ENCODE results near the gene RABL2A. TPM values are rescaled to one million over a fixed set of nuclear protein-coding genes. Genes with fewer than 3 reads are reported as not detected.
"Not testable (repeated sequence)": the region's sequence is repeated elsewhere in the genome, so short reads cannot be mapped to it uniquely, and the experiment has no call there.

The RABL2A gene
- polyA plus RNA-seq, 1 experiment, result 13.8 TPM

GRCh38 chr2:113597572-113597971, 29.5 kb upstream of the RABL2A start:
- H3K4me3 ChIP-seq (ENCODE audit: low read depth, low read length); H3K36me3 ChIP-seq (ENCODE audit: control insufficient read depth, insufficient read depth, low read length); POLR2A ChIA-PET; CTCF ChIA-PET; H3K27me3 ChIP-seq (ENCODE audit: control insufficient read depth, insufficient read depth, low read length); DNase-seq (ENCODE audit: low read depth): not testable (repeated sequence)

- DNase-seq (ENCODE audit: low read depth); CTCF ChIA-PET; POLR2A ChIA-PET: not testable (repeated sequence)
Observed at GRCh38 chr2:113598180-113598579, 28.9 kb upstream of the RABL2A start.

GRCh38 chr2:113598738-113599137, 28.3 kb upstream of the RABL2A start:
- H3K4me3 ChIP-seq (ENCODE audit: low read depth, low read length); DNase-seq (ENCODE audit: low read depth); POLR2A ChIA-PET; H3K36me3 ChIP-seq (ENCODE audit: control insufficient read depth, insufficient read depth, low read length); H3K27me3 ChIP-seq (ENCODE audit: control insufficient read depth, insufficient read depth, low read length); CTCF ChIA-PET: not testable (repeated sequence)

More at GRCh38 chr2:113598180-113598579, 28.9 kb upstream of the RABL2A start:
- H3K36me3 ChIP-seq (ENCODE audit: control insufficient read depth, insufficient read depth, low read length); H3K27me3 ChIP-seq (ENCODE audit: control insufficient read depth, insufficient read depth, low read length); H3K4me3 ChIP-seq (ENCODE audit: low read depth, low read length): not testable (repeated sequence)

DNA sequence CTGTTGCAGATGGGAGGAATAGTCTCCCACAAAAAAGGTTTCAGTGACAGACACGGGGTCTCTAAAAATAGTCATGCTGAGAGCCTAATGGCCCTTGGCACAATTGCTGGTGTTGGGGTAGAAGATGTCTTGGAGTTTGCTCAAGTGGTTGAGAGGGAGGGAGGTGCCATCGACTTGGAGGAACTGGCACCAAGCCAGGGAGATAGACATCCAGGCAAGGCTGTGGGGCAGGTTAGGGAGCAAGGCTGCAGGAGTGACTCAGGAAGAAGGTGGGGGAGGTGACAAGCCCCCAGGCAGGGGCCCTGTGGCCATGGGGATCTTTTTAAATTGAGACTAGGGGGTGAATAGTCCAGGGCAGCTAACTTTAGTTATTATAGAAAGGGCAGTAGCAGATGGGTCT, 27.9 kb upstream of the RABL2A start:
- POLR2A ChIA-PET; H3K36me3 ChIP-seq (ENCODE audit: control insufficient read depth, insufficient read depth, low read length); H3K4me3 ChIP-seq (ENCODE audit: low read depth, low read length); CTCF ChIA-PET; DNase-seq (ENCODE audit: low read depth); H3K27me3 ChIP-seq (ENCODE audit: control insufficient read depth, insufficient read depth, low read length): not testable (repeated sequence)

- CTCF ChIA-PET; H3K36me3 ChIP-seq (ENCODE audit: control insufficient read depth, insufficient read depth, low read length); DNase-seq (ENCODE audit: low read depth); H3K27me3 ChIP-seq (ENCODE audit: control insufficient read depth, insufficient read depth, low read length); H3K4me3 ChIP-seq (ENCODE audit: low read depth, low read length); POLR2A ChIA-PET: not testable (repeated sequence)
Observed at GRCh38 chr2:113602040-113602769, 24.9 kb upstream of the RABL2A start.

DNA sequence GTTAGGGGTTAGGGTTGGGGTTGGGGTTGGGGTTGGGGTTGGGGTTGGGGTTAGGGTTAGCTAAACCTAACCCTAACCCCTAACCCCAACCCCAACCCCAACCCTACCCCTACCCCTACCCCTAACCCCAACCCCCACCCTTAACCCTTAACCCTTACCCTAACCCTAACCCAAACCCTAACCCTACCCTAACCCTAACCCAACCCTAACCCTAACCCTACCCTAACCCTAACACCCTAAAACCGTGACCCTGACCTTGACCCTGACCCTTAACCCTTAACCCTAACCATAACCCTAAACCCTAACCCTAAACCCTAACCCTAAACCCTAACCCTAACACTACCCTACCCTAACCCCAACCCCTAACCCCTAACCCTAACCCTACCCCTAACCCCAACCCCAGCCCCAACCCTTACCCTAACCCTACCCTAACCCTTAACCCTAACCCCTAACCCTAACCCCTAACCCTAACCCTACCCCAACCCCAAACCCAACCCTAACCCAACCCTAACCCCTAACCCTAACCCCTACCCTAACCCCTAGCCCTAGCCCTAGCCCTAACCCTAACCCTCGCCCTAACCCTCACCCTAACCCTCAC, 24.1 kb upstream of the RABL2A start:
- Histone ChIP-seq H3K36me3 (ENCODE audit: control insufficient read depth, insufficient read depth, low read length) (no peaks in the 10 kb centered on the region; the same call in 1 of the 2 replicates), H3K27me3 (ENCODE audit: control insufficient read depth, insufficient read depth, low read length) (no peaks in the 10 kb centered on the region), H3K4me3 (ENCODE audit: low read depth, low read length) (peak overlapping the region; percentile 50)
- DNase-seq (ENCODE audit: low read depth), result no peak
- POLR2A ChIA-PET, result no interaction called here
- TF ChIP-seq CTCF (IDR thresholded peaks at IDR 0.05; ENCODE audit: insufficient read depth, low read depth, low read length), result no peak
- CTCF ChIA-PET, result no interaction called here

GRCh38 chr2:113603467-113604084, 23.5 kb upstream of the RABL2A start:
- H3K27me3 ChIP-seq (ENCODE audit: control insufficient read depth, insufficient read depth, low read length); POLR2A ChIA-PET; H3K36me3 ChIP-seq (ENCODE audit: control insufficient read depth, insufficient read depth, low read length): not testable (repeated sequence)
- CTCF ChIA-PET, result interaction anchor here (0.7 to 1.2 kb wide), 5 partner anchors 11 to 598 kb away, joined by 3 to 6 read pairs (median 3); partner anchors contain the start of gene SLC35F5
- peak overlapping the region; percentile 50 for H3K4me3 ChIP-seq (ENCODE audit: low read depth, low read length)
- DNase-seq (ENCODE audit: low read depth), result peak; percentile 39

GRCh38 chr2:113604085-113604477, 23.0 kb upstream of the RABL2A start:
- peak; percentile 90 for TF ChIP-seq CTCF (IDR thresholded peaks at IDR 0.05; ENCODE audit: insufficient read depth, low read depth, low read length)
- H3K36me3 ChIP-seq (ENCODE audit: control insufficient read depth, insufficient read depth, low read length); H3K27me3 ChIP-seq (ENCODE audit: control insufficient read depth, insufficient read depth, low read length); POLR2A ChIA-PET: not testable (repeated sequence)
- peak overlapping the region; percentile 46 for H3K4me3 ChIP-seq (ENCODE audit: low read depth, low read length)
- DNase-seq (ENCODE audit: low read depth), result peak; percentile 56
- CTCF ChIA-PET, result interaction anchor here (0.7 to 1.2 kb wide), 5 partner anchors 12 to 598 kb away, joined by 3 to 6 read pairs (median 3); partner anchors contain the start of gene SLC35F5

GRCh38 chr2:113604661-113605060, 22.4 kb upstream of the RABL2A start:
- DNase-seq (ENCODE audit: low read depth); H3K4me3 ChIP-seq (ENCODE audit: low read depth, low read length); H3K27me3 ChIP-seq (ENCODE audit: control insufficient read depth, insufficient read depth, low read length); H3K36me3 ChIP-seq (ENCODE audit: control insufficient read depth, insufficient read depth, low read length); POLR2A ChIA-PET: not testable (repeated sequence)
- CTCF ChIA-PET, result interaction anchor here (0.9 to 1.2 kb wide), 4 partner anchors 12 to 273 kb away, joined by 3 to 6 read pairs (median 4); partner anchors contain the start of gene SLC35F5

DNA sequence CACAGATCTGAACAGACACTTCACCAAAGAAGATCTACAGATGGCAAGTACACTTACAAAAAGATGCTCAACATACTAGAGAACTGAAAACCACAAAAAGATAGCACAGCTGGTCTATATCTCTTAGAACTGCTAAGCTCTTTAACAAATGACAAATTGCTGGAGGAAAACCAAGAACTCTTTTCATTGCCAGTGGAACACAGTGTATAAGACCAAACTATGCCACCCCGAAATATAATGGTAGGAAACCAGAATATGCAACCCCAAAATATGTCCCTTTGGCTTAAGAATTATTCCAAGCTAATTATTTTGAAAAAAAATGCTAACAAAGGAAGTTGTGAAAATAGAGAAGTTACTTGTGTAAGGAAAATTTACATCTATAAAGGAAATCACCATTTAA, 21.0 kb upstream of the RABL2A start:
- H3K27me3 ChIP-seq (ENCODE audit: control insufficient read depth, insufficient read depth, low read length); H3K4me3 ChIP-seq (ENCODE audit: low read depth, low read length); DNase-seq (ENCODE audit: low read depth); POLR2A ChIA-PET; CTCF ChIA-PET; H3K36me3 ChIP-seq (ENCODE audit: control insufficient read depth, insufficient read depth, low read length): not testable (repeated sequence)

DNA sequence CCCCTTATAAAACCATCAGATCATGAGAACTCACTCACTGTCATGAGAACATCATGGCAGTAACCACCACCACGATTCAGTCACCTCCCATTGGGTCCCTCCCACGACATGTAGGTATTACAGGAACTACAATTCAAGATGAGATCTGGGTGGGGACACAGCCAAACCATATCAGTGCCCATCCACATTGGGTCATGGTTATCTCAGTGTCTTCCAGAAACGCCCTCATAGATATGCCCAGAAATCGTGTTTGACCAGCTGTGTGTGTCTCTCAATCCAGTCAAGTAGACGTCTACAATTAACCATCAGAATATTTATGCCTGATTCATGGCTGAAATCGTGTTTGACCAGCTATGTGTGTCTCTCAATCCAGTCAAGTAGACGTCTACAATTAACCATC, 17.2 kb upstream of the RABL2A start:
- CTCF ChIA-PET, POLR2A ChIA-PET: not testable (repeated sequence)

More for the DNA sequence above, 17.2 kb upstream of the RABL2A start:
- H3K27me3 ChIP-seq (ENCODE audit: control insufficient read depth, insufficient read depth, low read length); DNase-seq (ENCODE audit: low read depth); H3K4me3 ChIP-seq (ENCODE audit: low read depth, low read length); H3K36me3 ChIP-seq (ENCODE audit: control insufficient read depth, insufficient read depth, low read length): not testable (repeated sequence)
